HepG2 (cell line): ENCODE results near the gene RAB33B. TPM values are rescaled to one million over a fixed set of nuclear protein-coding genes. Genes with fewer than 3 reads are reported as not detected.

Experiments
- ATAC-seq: fragments of 200-7000 bp; cut with Tn5 transposase; 3 replicates; pipeline ENCODE4 v1.9.1; 2020; ENCODE audit warnings: mild to moderate bottlenecking, moderate library complexity
- BruUV-seq: library from RNA; stranded (reverse); fragments of 400-500 nt; replicated peaks from 2 replicates; lab custom pipeline; 2021; lab: Mats Ljungman, UMichigan
- CTCF ChIA-PET: fragments of 300-600 bp; formaldehyde crosslinking; extraction: SDS; loops from one replicate; lab custom pipeline; 2021; ENCODE audit warnings: low total read pairs, inconsistent platforms, low intra/inter-chr PET ratio; lab: Yijun Ruan, JAX
- POLR2A ChIA-PET: fragments of 350-600 bp; sonication (Branson Sonifier 250); formaldehyde crosslinking; loops from one replicate; lab custom pipeline; 2020; ENCODE audit warnings: antibody characterized with exemption, inconsistent platforms; lab: Yijun Ruan, JAX
- DNase-seq: peaks from one replicate; pipeline ENCODE4 v3.0.0-alpha.2; 2015; ENCODE audit warnings: low spot score
- FAIRE-seq: peaks from 3 replicates; lab custom pipeline; 2011; peaks lifted over from hg19 to GRCh38; lab: Jason Lieb, UNC
- H2AFZ ChIP-seq: one replicate; pipeline ENCODE4 v1.6.1; 2011; ENCODE audit warnings: low read length, inconsistent platforms
- H3K27ac ChIP-seq: fragments of 300-600 bp; 3 replicates; pipeline ENCODE4 v1.8.0; 2011; ENCODE audit warnings: mixed run types, mild to moderate bottlenecking, mixed read lengths, low read length, inconsistent platforms; ENCODE audit not compliant: insufficient read depth; ENCODE audit errors: extremely low read length
- H3K27me3 ChIP-seq, 2 experiments: fragments of 200-600 bp in 1 of 2; 2 replicates in 1 of 2; 3 replicates in 1 of 2; pipeline versions ENCODE4 v1.6.0 to v1.8.0; 2011; ENCODE audit warnings: low read length in 2 of 2, mild to moderate bottlenecking in 2 of 2, moderate library complexity in 2 of 2, inconsistent platforms in 1 of 2; ENCODE audit not compliant: insufficient read depth in 2 of 2, control insufficient read depth in 1 of 2
- H3K36me3 ChIP-seq, 2 experiments: fragments of 200-600 bp in 1 of 2; replicated peaks in 1 of 2; 2 replicates in 1 of 2; 3 replicates in 1 of 2; pipeline versions ENCODE4 v1.5.1 to v1.8.0; 2011; ENCODE audit warnings: low read length in 2 of 2, inconsistent platforms in 1 of 2; ENCODE audit not compliant: insufficient read depth in 2 of 2, control insufficient read depth in 1 of 2
- H3K4me1 ChIP-seq: 2 replicates; pipeline ENCODE4 v1.5.1; 2012; ENCODE audit warnings: low read length, inconsistent platforms; ENCODE audit not compliant: insufficient read depth
- H3K4me2 ChIP-seq: 2 replicates; pipeline ENCODE4 v1.6.0; 2011; ENCODE audit warnings: low read depth, low read length, inconsistent platforms
- H3K4me3 ChIP-seq, 3 experiments: fragments of 200-600 bp in 1 of 3; sonication (generic), shearing (Covaris generic) in 1 of 3; replicated peaks in 1 of 3; 2 replicates each; pipeline ENCODE4 v1.5.1; 2011 to 2016; ENCODE audit warnings: low read length in 3 of 3, inconsistent platforms in 2 of 3, low read depth in 2 of 3, mild to moderate bottlenecking in 2 of 3, control low read depth in 1 of 3, mixed read lengths in 1 of 3; ENCODE audit not compliant: insufficient read depth in 1 of 3
- H3K79me2 ChIP-seq: one replicate; pipeline ENCODE4 v1.6.1; 2011; ENCODE audit warnings: low read length, inconsistent platforms; ENCODE audit not compliant: insufficient read depth
- H3K9ac ChIP-seq: 2 replicates; pipeline ENCODE4 v1.6.0; 2011; ENCODE audit warnings: mild to moderate bottlenecking, low read depth, low read length, inconsistent platforms; ENCODE audit not compliant: insufficient read depth
- H3K9me3 ChIP-seq: 2 replicates; pipeline ENCODE4 v1.5.1; 2012; ENCODE audit warnings: mild to moderate bottlenecking, low read length
- H4K20me1 ChIP-seq: 2 replicates; pipeline ENCODE4 v1.6.0; 2011; ENCODE audit warnings: inconsistent platforms, mild to moderate bottlenecking, low read length, moderate library complexity; ENCODE audit not compliant: insufficient read depth
- GPN1 ChIP-seq: sonication (generic); formaldehyde crosslinking; IDR thresholded peaks from 2 replicates; pipeline ENCODE4 v1.5.1; 2020; ENCODE audit warnings: missing genetic modification reagents, borderline replicate concordance
- HNRNPUL1 ChIP-seq: fragments of 200-400 bp; formaldehyde crosslinking; IDR thresholded peaks from 2 replicates; pipeline ENCODE4 v1.6.1; 2017; ENCODE audit warnings: low read depth, mild to moderate bottlenecking, low read length, moderate library complexity
- JUN ChIP-seq: sonication (generic); formaldehyde crosslinking; IDR thresholded peaks from 2 replicates; pipeline ENCODE4 v1.4.0; 2020; ENCODE audit warnings: mild to moderate bottlenecking, missing genetic modification reagents
- TFDP2 ChIP-seq: sonication (generic); formaldehyde crosslinking; IDR thresholded peaks from 2 replicates; pipeline ENCODE4 v1.4.0; 2020; ENCODE audit warnings: missing genetic modification reagents
- ZBTB8A ChIP-seq: sonication (generic); formaldehyde crosslinking; IDR thresholded peaks from 2 replicates; pipeline ENCODE4 v1.4.0; 2020; ENCODE audit warnings: mild to moderate bottlenecking, low read depth, missing genetic modification reagents, borderline replicate concordance
- ZMYM3 ChIP-seq: sonication (generic); formaldehyde crosslinking; IDR thresholded peaks from 2 replicates; pipeline ENCODE4 v1.5.1; 2020; ENCODE audit warnings: mild to moderate bottlenecking, missing genetic modification reagents
- ZNF414 ChIP-seq: sonication (generic); formaldehyde crosslinking; IDR thresholded peaks from 2 replicates; pipeline ENCODE4 v1.5.0; 2020; ENCODE audit warnings: missing genetic modification reagents
- ZNF446 ChIP-seq: sonication (generic); formaldehyde crosslinking; IDR thresholded peaks from 2 replicates; pipeline ENCODE4 v1.5.0; 2020; ENCODE audit warnings: mild to moderate bottlenecking, missing genetic modification reagents
- ZNF512 ChIP-seq: sonication (generic); formaldehyde crosslinking; IDR thresholded peaks from 2 replicates; pipeline ENCODE4 v1.4.0; 2020; ENCODE audit warnings: mild to moderate bottlenecking, missing genetic modification reagents
- ZNF678 ChIP-seq: sonication (generic); formaldehyde crosslinking; IDR thresholded peaks from 2 replicates; pipeline ENCODE4 v1.4.0; 2020; ENCODE audit warnings: mild to moderate bottlenecking, missing genetic modification reagents
- WGBS: methylation state at CpG from one replicate; pipeline ENCODE4 v1.1.6; 2017; ENCODE audit warnings: low lambda C conversion rate; 5-methylcytosine and 5-hydroxymethylcytosine counted together
- in situ Hi-C: cut with HindIII; loops from 2 replicates; pipeline ENCODE4 v1.10.0; 2017; ENCODE audit warnings: low pct_unique_long_range_greater_than_20kb; ENCODE audit not compliant: extremely low pct_ligation_motif_present
- intact Hi-C: fragments of 100-400 bp; cut with micrococcal nuclease; formaldehyde crosslinking; loops from one replicate; pipeline ENCODE4 v1.10.0; 2022; ENCODE audit not compliant: unreplicated experiment
- polyA plus RNA-seq, 8 experiments: library from polyadenylated mRNA; depleted of rRNA in 3 of 8; stranded (reverse) in 7 of 8; unstranded in 1 of 8; fragments of >200 nt; fragmentation: Illumina TruSeq in 4 of 8; extraction: Trizol in 4 of 8; gene quantifications; 2 replicates each; pipeline versions ENCODE4 v1.2.1 to v1.2.3, GENCODE V29; 2011 to 2016; ENCODE audit warnings: low read depth in 4 of 8, missing spikeins in 1 of 8, mixed read lengths in 1 of 8; ENCODE audit not compliant: insufficient read depth in 1 of 8
- total RNA-seq, 5 experiments: library from RNA; depleted of rRNA; stranded (reverse); fragments of >200 nt; fragmentation: Illumina TruSeq; extraction: Trizol; gene quantifications; 2 replicates each; pipeline ENCODE4 v1.2.3, GENCODE V29; 2016; ENCODE audit warnings: low read depth in 1 of 5

Gene RAB33B
- total and polyA plus RNA-seq, 2 of the 13 experiments (the other 11 are each of a cell fraction or from before 2014, with no cell fraction given): 7.6 to 8.1 TPM

GRCh38 chr4:139514382-139515059 lies 60.6 kb downstream of the RAB33B start:
- H3K27ac ChIP-seq: no peak overlapping the region
- no peak overlapping the region for H3K4me3 ChIP-seq
- no peaks in the 10 kb centered on the region for H3K79me2 ChIP-seq
- H3K4me1 ChIP-seq: 0 out of 2 replicates have a peak, but pooled peaks cover 7% of the 10 kb centered on the region
- no peak overlapping the region for H3K9ac ChIP-seq
- no peaks in the 10 kb centered on the region; a peak in 1 of 5 replicates for H3K27me3 ChIP-seq
- ChIA-PET CTCF (no interaction called here), POLR2A (no interaction called here)
- 46% methylated on average over 8 of the region's 8 CpGs for WGBS
- H3K9me3 ChIP-seq: no peaks in the 10 kb centered on the region
- no peaks in the 10 kb centered on the region for H4K20me1 ChIP-seq
- no peak overlapping the region for H2AFZ ChIP-seq
- no peak overlapping the region for H3K4me2 ChIP-seq
- TF ChIP-seq ZBTB8A (CRISPR knock-in tag) (no peak), HNRNPUL1 (no peak), ZNF414 (CRISPR knock-in tag) (no peak), ZMYM3 (no peak), TFDP2 (no peak), ZNF512 (CRISPR knock-in tag) (no peak), ZNF446 (CRISPR knock-in tag) (no peak), ZNF678 (no peak), JUN (CRISPR knock-in tag) (no peak), GPN1 (CRISPR knock-in tag) (no peak)
- ATAC-seq (no peak), DNase-seq (no peak), FAIRE-seq (no peak)
- H3K36me3 ChIP-seq: no peaks in the 10 kb centered on the region
- intact Hi-C loops (no loop called here), in situ Hi-C loops (no loop called here)
- BruUV-seq: no TSS peak
